ENCODE data around the gene CFDP1.

DNA sequence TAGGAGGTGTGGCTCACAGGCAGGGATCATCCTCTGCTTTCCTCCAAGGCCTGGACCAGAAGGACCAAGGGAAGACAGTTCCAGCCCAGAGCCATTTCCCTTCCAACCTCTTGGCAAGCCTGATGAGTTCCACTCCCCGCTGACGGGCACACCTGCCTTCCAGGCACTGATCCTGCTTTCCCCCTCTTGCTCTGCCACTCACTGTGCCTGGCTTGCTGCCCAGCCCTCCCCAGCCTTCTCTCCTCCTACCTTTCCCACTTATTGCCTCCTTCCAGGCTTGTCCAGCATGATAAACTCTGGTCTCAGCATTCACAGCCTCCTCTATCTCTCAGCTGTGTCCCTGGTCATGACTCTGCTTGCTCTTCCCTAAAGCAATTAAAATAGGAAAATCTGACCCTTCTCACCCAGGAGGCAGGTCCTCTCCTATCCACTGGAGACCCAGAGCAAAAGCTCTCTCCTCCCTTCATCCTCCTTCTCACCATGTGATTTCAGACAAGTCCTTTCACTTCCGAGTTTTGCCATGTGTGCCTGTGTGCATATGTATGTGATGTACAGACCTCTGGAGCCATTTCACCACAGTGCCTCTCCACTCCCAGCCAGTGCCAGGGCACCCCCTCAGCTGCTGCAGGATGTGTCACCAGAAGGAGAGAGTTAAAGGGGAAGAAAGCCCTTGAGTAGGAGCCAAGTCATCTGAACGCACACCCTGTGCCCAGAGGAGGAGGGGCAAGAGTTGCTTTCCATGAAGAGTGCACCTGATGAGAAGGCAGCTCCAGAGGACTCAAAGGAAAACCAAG lies 44.6 kb upstream of the CFDP1 start:
- TF ChIP-seq SRSF1 (optimal IDR thresholded peaks at IDR 0.05; ENCODE audit: low read depth, low read length) (no peak), FOXP1 (IDR thresholded peaks at IDR 0.05) (no peak), FOXP1 (CRISPR knock-in tag; IDR thresholded peaks at IDR 0.05) (no peak), POLR2A (IDR thresholded peaks at IDR 0.05; ENCODE audit: insufficient read depth in 1 of 2, low read depth in 2 of 2, low read length in 2 of 2) (no peak), ZNF253 (CRISPR knock-in tag; IDR thresholded peaks at IDR 0.05; ENCODE audit: borderline replicate concordance) (no peak), PTBP1 (IDR thresholded peaks at IDR 0.05; ENCODE audit: low read depth, low read length, poor library complexity, severe bottlenecking) (no peak), SMAD3 (CRISPR knock-in tag; IDR thresholded peaks at IDR 0.05) (no peak), TCF12 (IDR thresholded peaks at IDR 0.05) (no peak), TCF12 (CRISPR knock-in tag; IDR thresholded peaks at IDR 0.05) (no peak), RELA (CRISPR knock-in tag; IDR thresholded peaks at IDR 0.05) (no peak), RAD21 (CRISPR knock-in tag; IDR thresholded peaks at IDR 0.05) (no peak), ATF1 (CRISPR knock-in tag; IDR thresholded peaks at IDR 0.05) (no peak), ZNF781 (CRISPR knock-in tag; IDR thresholded peaks at IDR 0.05; ENCODE audit: borderline replicate concordance, not compliant biosample characterization) (no peak), WIZ (CRISPR knock-in tag; IDR thresholded peaks at IDR 0.05) (no peak), POLR2AphosphoS5 (IDR thresholded peaks at IDR 0.05; ENCODE audit: low read depth, low read length) (no peak)
- TF ChIP-seq, protein P1, sequence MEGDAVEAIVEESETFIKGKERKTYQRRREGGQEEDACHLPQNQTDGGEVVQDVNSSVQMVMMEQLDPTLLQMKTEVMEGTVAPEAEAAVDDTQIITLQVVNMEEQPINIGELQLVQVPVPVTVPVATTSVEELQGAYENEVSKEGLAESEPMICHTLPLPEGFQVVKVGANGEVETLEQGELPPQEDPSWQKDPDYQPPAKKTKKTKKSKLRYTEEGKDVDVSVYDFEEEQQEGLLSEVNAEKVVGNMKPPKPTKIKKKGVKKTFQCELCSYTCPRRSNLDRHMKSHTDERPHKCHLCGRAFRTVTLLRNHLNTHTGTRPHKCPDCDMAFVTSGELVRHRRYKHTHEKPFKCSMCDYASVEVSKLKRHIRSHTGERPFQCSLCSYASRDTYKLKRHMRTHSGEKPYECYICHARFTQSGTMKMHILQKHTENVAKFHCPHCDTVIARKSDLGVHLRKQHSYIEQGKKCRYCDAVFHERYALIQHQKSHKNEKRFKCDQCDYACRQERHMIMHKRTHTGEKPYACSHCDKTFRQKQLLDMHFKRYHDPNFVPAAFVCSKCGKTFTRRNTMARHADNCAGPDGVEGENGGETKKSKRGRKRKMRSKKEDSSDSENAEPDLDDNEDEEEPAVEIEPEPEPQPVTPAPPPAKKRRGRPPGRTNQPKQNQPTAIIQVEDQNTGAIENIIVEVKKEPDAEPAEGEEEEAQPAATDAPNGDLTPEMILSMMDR (CRISPR knock-in tag; IDR thresholded peaks at IDR 0.05), result no peak

All from HepG2 (cell line).